ELR (cell line): Measurements from ENCODE around the gene PLCL2.
A peak's percentile ranks its signal among the peaks of the same experiment; 100 is the strongest.

ENCODE experiments used
- DNase-seq: peaks from one replicate; pipeline ENCODE4 v3.0.0-alpha.2; 2015; ENCODE audit warnings: low read depth

PLCL2 gene

DNA sequence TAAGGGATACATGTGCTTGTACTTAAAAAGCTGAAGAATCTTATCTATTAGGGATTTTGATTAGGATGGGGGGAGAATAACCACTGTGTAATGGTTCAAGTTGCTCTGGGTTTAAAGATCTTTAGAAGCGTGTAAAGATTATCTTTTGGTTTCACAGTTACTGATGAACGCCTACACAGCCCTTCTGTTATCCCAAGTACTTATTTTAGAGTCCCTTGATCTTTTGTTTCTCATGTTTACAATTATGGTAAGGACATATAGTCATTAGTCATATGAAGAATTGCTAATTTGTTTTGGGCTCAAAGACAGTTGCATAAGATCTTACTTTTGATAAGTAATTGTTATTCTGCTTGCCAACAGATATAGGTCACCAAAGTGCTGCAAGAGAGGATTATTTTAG, 160.1 kb downstream of the PLCL2 start:
- no peak for DNase-seq

- no peak for DNase-seq
Measured at GRCh38 chr3:17045705-17046104, 160.9 kb downstream of the PLCL2 start.

GRCh38 chr3:17046623-17047022, 161.9 kb downstream of the PLCL2 start:
- no peak for DNase-seq

- no peak for DNase-seq
Measured at GRCh38 chr3:17047162-17047561, 162.4 kb downstream of the PLCL2 start.

GRCh38 chr3:17047894-17048293, 163.1 kb downstream of the PLCL2 start:
- no peak for DNase-seq

GRCh38 chr3:17050071-17050470, 165.3 kb downstream of the PLCL2 start:
- DNase-seq, result no peak

DNA sequence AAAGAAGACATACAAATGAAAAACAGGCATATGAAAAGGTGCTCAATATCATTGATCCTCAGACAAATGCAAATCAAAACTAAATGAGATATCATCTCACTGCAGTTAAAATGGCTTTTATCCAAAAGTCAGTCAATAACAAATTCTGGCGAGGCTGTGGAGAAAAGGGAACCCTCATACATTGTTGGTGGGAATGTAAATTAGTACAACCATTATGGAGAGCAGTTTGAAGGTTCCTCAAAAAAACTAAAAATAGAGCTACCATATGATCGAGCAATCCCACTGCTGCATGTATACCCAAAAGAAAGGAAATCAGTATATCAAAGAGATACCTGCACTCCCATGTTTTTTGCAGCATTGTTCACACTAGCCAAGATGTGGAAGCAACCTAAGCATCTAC, 165.8 kb downstream of the PLCL2 start:
- no peak for DNase-seq

- DNase-seq, result no peak
Measured at GRCh38 chr3:17052363-17052762, 167.6 kb downstream of the PLCL2 start.

DNA sequence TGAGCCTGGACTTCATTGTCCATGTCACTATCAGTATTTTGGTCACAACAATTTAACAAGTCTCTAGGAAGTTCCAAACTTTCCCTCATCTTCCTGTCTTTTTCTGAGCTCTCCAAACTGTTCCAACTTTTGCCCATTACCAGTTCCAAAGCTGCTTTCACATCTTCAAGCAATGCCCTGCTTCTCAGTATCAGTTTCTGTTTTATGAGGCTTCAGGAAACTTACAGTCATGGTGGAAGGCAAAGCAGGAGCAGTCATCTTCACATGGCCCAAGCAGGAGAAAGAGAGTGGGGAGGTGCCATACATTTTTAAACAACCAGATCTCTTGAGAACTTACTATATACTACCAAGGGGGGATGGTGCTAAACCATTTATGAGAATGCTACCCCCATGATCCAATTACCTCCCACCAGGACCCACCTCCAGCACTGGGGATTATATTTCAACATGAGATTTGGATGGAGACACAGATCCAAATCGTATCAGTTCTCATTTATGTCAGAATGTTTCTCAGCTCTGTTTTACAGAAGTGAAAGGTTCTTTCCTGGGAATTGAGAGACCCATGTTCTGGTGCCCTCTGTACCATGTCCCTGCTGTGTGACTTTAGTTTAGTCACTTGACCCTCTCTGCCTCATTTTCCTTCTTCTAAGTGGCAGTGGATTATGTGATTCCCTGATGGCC, 169.7 kb downstream of the PLCL2 start:
- DNase-seq, result no peak

- no peak for DNase-seq
Measured at GRCh38 chr3:17054982-17055343, 170.2 kb downstream of the PLCL2 start.

DNA sequence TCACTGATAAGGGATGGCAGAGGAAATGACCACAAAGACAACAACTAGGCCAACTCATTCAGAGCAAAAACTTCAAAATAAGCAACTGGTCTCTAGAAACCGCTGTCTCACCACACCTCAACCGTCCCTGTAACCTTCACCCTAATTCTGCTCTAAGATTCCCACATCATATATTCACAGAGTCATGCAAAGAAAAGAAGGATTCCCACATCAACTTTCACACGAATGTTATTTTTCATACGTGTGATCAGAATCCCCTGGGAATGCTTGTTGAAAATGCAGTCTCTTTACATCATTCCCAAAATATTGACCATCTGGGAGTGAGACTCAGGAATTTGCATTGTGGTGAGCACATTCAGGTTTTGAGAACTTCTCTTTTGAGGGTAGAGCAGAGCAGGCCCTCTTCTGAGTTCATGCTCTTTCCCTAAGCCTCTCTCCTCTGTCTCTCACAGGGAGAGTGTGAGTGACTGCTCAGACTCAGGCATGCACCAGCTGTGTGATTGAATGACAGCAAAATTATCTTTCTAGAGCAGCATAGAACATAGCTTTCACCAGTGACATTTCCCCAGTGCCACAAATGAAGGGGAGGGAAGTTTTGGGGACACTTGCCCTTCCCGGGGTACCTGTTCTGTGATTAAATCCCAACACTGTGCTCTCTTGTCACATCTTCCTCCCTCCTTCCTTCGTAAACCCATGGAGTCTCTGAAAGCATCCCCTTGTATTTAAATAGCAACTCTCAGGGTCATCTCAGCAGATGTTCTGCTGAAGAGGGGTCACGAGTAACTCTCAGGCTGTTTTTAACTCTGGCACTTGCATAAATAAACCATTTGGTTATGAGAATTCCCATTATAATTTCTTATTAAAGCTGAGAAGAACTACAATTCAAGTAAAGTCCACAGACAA, 170.9 kb downstream of the PLCL2 start:
- DNase-seq, result no peak

DNA sequence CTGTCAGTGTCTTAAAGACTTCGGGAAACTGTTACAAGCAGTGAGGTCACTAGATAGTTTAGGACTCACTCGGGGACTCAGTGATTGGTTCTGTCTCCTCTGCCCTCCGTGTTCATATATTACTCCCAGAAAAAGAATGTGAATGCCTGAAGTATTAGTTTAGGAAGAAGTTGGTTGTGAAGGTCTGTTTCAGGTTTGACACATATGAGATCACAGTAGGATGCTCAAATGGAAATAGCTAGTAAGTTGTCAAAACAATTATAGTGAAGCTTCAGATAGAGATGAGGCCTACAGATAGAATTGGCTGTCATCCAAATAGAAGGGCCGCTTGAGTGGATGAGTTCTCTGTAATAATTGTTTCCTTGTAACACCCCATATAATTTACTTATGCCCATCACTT, 172.6 kb downstream of the PLCL2 start:
- DNase-seq, result peak; percentile 61

DNA sequence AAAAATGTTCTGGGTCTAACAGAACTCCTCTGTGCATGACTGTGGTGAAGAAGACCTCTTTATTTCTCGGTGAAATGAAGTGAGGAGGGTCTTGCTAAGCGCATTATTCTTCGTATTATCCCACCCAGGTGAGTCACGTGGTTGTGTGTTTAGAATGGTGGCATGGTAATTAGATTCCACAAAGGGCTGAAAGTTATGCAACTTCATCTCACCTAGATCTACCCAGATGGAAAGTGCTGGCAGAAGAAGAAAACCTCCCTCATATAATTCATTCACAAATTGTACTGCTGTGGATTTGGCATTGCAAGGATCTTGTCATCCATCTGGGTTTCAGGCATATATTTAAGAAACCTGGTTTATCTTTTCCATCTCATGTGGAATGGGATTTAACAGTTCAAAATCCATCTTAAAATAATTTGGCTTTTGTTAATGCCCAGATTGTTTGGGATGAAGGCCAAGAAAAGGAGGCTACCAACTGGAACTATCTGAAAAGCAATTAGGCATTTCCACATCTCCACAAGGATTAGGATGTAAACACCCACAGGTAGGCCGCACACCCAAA, 175.3 kb downstream of the PLCL2 start:
- DNase-seq, result no peak

GRCh38 chr3:17061005-17061404, 176.2 kb downstream of the PLCL2 start:
- DNase-seq, result no peak

DNA sequence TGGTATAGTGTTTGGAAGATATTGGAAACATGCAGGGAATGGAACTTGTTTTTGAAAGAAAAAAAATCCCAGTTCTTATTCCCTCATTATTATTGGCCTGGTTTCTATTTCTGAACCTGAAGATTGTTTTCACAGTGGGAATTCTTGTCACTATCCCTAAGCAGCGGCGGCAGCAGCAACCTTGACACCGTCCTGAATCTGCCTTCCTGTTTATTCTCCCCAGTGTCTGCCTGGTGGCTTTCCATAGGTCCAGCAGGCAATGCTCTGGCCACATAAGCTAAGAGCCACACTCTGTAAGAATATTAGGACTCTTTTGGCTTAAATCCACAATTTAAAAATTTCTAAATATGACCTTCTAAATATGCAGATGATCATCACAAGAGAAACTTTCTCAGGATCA, 178.0 kb downstream of the PLCL2 start:
- no peak for DNase-seq

- no peak for DNase-seq
Measured at GRCh38 chr3:17063596-17063995, 178.8 kb downstream of the PLCL2 start.

DNA sequence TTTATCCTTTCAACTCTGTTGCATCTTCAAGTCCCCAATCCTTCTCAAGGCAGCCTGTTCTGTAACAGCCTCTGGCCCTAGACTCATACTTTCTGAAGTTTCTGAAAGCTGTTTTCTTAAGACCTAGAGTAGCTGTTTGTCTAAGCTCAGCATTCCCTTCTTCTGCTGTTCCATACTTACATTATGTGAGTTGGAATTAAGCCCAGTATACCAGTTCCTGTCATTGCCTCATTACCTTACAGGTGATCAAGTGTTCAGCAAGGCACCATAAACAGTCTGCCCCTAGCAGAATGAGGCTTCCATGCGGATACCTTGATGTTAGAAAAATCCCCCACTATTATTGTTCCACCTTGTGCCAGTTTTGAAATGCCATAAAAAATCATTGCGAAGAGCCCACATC, 180.6 kb downstream of the PLCL2 start:
- DNase-seq, result no peak

GRCh38 chr3:17065881-17066280, 181.1 kb downstream of the PLCL2 start:
- DNase-seq, result no peak

GRCh38 chr3:17069754-17070153, 185.0 kb downstream of the PLCL2 start:
- DNase-seq, result no peak

DNA sequence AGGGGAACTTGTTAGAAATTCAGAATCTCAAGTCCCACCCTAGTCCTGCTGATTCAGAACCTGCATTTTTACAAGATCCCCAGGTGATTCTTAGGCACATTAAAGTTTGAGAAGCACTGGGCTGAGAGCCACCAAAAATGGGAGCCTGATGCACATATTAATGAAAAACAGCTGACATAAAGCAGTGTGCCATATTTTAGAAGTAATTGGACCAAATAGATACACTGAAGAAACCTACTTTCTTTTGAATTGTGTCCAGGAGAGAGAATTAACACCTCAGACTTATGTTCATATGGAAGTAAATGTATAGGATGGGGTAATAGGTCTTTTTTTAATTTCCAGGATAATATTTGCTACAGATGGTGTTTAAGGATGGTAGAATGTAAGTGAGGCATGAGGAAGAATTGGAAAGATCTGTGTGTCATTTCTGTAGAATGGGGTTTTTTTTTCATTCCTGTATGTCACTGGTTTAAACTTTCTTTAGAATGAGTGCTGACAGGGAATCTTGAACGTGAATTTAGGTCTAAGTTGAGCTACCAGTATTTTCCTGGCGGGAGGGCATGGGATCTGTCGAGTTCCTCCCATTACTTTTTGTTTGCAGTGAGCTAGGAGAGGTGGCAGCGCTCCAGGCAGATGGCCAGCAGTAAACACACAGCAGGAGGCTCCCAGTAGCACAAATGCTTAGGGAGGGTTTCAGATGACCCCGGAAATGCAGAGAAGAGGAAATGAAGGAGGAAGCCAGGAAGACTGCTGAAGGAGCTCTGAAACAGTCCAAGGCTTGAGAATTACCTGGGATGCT, 185.6 kb downstream of the PLCL2 start:
- DNase-seq, result peak; percentile 20

- no peak for DNase-seq
Measured at GRCh38 chr3:17074559-17074958, 189.8 kb downstream of the PLCL2 start.

DNA sequence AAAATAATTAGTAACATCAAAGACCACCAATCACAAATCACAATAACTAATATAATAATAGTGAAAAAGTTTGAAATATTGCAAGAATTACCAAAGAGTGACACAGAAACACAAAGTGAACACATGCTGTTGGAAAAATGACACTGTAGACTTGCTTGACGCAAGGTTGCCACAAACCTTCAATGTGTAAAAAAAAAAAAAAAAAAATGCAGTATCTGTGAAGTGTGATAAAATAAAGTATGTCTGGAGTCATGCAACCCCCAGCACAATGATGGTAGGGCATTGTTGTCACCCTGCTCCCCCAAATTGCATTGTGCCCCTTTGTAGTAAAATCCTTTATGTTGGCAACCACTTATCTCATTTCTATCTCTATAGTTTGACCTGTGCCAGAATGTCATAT, 190.6 kb downstream of the PLCL2 start:
- no peak for DNase-seq
